Subcutaneous adipose tissue (tissue), 4 donors: ENCODE measurements around the gene RSAD2. TPM values are rescaled to one million over a fixed set of nuclear protein-coding genes. Genes with fewer than 3 reads are reported as not detected.

Experiments used
- CTCF ChIP-seq: fragments of 450-650 bp; IDR thresholded peaks from one replicate; pipeline ENCODE4 v1.5.1; 2016; ENCODE audit warnings: low read depth, mild to moderate bottlenecking, control low read depth, antibody characterized with exemption, moderate library complexity
- total RNA-seq, 4 donors: library from RNA; depleted of rRNA; stranded (reverse); fragments of >200 nt; gene quantifications; one replicate each; pipeline ENCODE4 v1.1.0, GENCODE V29; 2016

RSAD2 gene
- total RNA-seq, 4 donors from 2014 or later = 1.5 to 22.4 (median 4.9) TPM

GRCh38 chr2:6943523-6943922 lies 65.9 kb downstream of the RSAD2 start:
- no peak for TF ChIP-seq CTCF

GRCh38 chr2:6943971-6944370 lies 66.4 kb downstream of the RSAD2 start:
- no peak for TF ChIP-seq CTCF

GRCh38 chr2:6944555-6944954 lies 67.0 kb downstream of the RSAD2 start:
- TF ChIP-seq CTCF = no peak

- no peak for TF ChIP-seq CTCF
Measured at GRCh38 chr2:6945087-6945813, 67.7 kb downstream of the RSAD2 start.

- no peak for TF ChIP-seq CTCF
Measured at GRCh38 chr2:6945821-6946220, 68.2 kb downstream of the RSAD2 start.

GRCh38 chr2:6946722-6947121 lies 69.1 kb downstream of the RSAD2 start:
- TF ChIP-seq CTCF = no peak

Other genes starting within 250 kb of the RSAD2 start
- 10 to 100 TPM in 1 of 4 donors, 1 to 10 TPM in 3; 2.4 to 17.1 (median 4.8) TPM for gene CMPK2, start 11.9 kb upstream of the RSAD2 start, total RNA-seq
- 10 to 100 TPM; 12.2 to 45.8 (median 32.6) TPM for gene RNF144A, start 39.6 kb downstream of the RSAD2 start, total RNA-seq